Activated CD8-positive, alpha-beta T cell treated with anti-CD3 and anti-CD28 coated beads for 36 hours (primary cell): ENCODE results near the gene RPL11. TPM values are rescaled to one million over a fixed set of nuclear protein-coding genes. Genes with fewer than 3 reads are reported as not detected.

Experiments
- ATAC-seq: fragments of 200-7000 bp; cut with Tn5 transposase; one replicate; pipeline ENCODE4 v1.10.0; 2021; ENCODE audit warnings: mild to moderate bottlenecking, moderate library complexity
- CTCF ChIA-PET: fragments of 350-600 bp; sonication (Branson Sonifier 250); formaldehyde crosslinking; loops from one replicate; lab custom pipeline; 2021; ENCODE audit warnings: antibody characterized with exemption; lab: Charles Lee
- POLR2A ChIA-PET: fragments of 350-600 bp; sonication (Branson Sonifier 250); formaldehyde crosslinking; loops from one replicate; lab custom pipeline; 2021; ENCODE audit warnings: antibody characterized with exemption; lab: Charles Lee
- DNase-seq: peaks from one replicate; pipeline ENCODE4 v3.0.0-alpha.2; 2020
- H3K27ac Mint-ChIP-seq: one replicate; pipeline ENCODE4 v1.8.0; 2021; ENCODE audit warnings: mild to moderate bottlenecking, mixed read lengths
- H3K27me3 Mint-ChIP-seq: one replicate; pipeline ENCODE4 v1.8.0; 2021; ENCODE audit warnings: mixed read lengths
- H3K36me3 Mint-ChIP-seq: one replicate; pipeline ENCODE4 v1.8.0; 2021; ENCODE audit warnings: low read depth, mixed read lengths
- H3K4me1 Mint-ChIP-seq: one replicate; pipeline ENCODE4 v1.8.0; 2021; ENCODE audit warnings: low read depth, mixed read lengths
- H3K4me3 Mint-ChIP-seq: one replicate; pipeline ENCODE4 v1.8.0; 2021; ENCODE audit warnings: mild to moderate bottlenecking, moderate library complexity, mixed read lengths
- H3K9me3 Mint-ChIP-seq: one replicate; pipeline ENCODE4 v1.8.0; 2021; ENCODE audit warnings: mixed read lengths
- CTCF ChIP-seq: fragments of 200-600 bp; IDR thresholded peaks from one replicate; pipeline ENCODE4 v1.8.0; 2022; ENCODE audit warnings: antibody characterized with exemption, mild to moderate bottlenecking
- intact Hi-C: fragments of 100-400 bp; cut with micrococcal nuclease; formaldehyde crosslinking; loops from one replicate; pipeline ENCODE4 v1.10.0; 2022
- total RNA-seq, 2 experiments: library from RNA; stranded (reverse); gene quantifications; one replicate each; pipeline ENCODE4 v1.2.3, GENCODE V29; 2021

RPL11 gene
- total RNA-seq, 2 experiments from 2014 or later: 1,493 to 1,569 TPM

DNA sequence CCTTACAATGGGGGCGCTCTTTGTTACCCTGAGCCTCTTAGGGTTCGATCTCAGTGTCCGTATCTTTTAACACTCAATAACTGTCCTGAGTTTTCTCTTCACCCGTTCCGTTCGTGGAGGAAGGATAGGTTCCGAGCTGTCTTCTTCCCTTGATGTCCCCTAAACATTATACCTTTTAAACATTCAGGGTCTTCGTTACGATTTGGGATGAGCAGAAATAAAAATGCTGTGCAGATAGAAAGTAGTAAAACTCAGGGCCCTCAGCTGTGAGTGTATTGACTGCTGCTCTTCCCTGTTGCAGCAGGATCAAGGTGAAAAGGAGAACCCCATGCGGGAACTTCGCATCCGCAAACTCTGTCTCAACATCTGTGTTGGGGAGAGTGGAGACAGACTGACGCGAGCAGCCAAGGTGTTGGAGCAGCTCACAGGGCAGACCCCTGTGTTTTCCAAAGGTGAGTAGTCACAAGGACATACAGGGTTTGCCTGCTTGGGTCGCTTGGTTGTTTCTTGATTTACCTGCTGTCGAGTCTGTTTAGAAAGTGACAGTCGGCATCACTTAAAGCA, 784 bp downstream of the RPL11 start:
- ChIA-PET CTCF (interaction anchor here (1.2 to 2.4 kb wide), 10 partner anchors 9 to 142 kb away, joined by 3 to 13 read pairs (median 4); partner anchors contain the start of genes ELOA and PITHD1), POLR2A (interaction anchor here (0.7 to 3.2 kb wide), 24 partner anchors 9 to 324 kb away, joined by 3 to 31 read pairs (median 4); partner anchors contain the start of genes ELOA and PITHD1)
- DNase-seq (no peak), ATAC-seq (no peak)
- Mint-ChIP-seq H3K27ac (peak overlapping the region; percentile 98), H3K27me3 (no peaks in the 10 kb centered on the region), H3K9me3 (no peaks in the 10 kb centered on the region), H3K4me1 (peaks cover 48% of the 10 kb centered on the region), H3K4me3 (peak overlapping the region; percentile 95), H3K36me3 (peaks cover 56% of the 10 kb centered on the region)
- no peak for TF ChIP-seq CTCF
- intact Hi-C loops: no loop called here

DNA sequence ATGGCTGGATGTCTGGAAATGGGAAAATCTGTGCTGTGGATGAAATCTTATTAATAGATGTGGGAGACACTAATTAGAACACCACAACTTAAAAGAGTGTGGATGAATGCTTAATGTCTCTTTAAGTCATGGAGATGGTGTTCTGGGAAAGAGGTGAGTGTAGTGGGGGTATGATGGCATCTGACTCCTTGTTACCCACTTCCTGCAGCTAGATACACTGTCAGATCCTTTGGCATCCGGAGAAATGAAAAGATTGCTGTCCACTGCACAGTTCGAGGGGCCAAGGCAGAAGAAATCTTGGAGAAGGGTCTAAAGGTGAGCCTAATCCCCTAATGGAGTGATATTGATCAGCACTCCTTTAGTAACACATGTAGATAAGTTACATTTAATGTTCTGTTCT, 2.0 kb downstream of the RPL11 start:
- Mint-ChIP-seq H3K4me1 (peaks cover 60% of the 10 kb centered on the region), H3K36me3 (peaks cover 69% of the 10 kb centered on the region), H3K27me3 (no peaks in the 10 kb centered on the region), H3K4me3 (peak overlapping the region; percentile 95), H3K27ac (peak overlapping the region; percentile 98), H3K9me3 (no peaks in the 10 kb centered on the region)
- POLR2A ChIA-PET: interaction anchor here (1.1 to 4.3 kb wide), 4 partner anchors 9 to 148 kb away, joined by 3 to 24 read pairs (median 6); partner anchors contain the start of gene ELOA
- DNase-seq (no peak), ATAC-seq (no peak)
- CTCF ChIA-PET: no interaction called here
- TF ChIP-seq CTCF: no peak
- intact Hi-C loops: no loop called here

DNA sequence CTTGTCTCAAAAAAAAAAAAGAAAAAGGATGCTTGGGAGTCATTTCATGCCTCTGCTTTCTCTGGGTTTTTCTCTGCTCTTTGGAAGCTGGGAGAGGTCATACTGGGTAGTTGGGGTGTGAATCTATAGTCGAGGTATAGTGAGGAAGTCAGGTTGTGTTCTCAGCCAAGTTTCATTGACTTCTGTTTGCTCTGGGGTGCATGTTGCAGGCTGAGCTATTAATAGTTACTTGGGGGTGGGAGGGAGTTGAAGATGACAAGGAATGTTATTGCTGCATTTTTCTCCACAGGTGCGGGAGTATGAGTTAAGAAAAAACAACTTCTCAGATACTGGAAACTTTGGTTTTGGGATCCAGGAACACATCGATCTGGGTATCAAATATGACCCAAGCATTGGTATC, 2.8 kb downstream of the RPL11 start:
- ChIA-PET CTCF (interaction anchor here (0.7 kb wide), 1 partner anchor 50 kb away, joined by 3 read pairs; no protein-coding TSS in a partner anchor), POLR2A (interaction anchor here (0.7 to 4.3 kb wide), 6 partner anchors 43 to 165 kb away, joined by 3 to 24 read pairs (median 4); partner anchors contain the start of genes ELOA and HMGCL)
- no peaks in the 10 kb centered on the region for H3K9me3 Mint-ChIP-seq
- TF ChIP-seq CTCF: no peak
- H3K4me1 Mint-ChIP-seq: peaks cover 67% of the 10 kb centered on the region
- peak overlapping the region; percentile 95 for H3K4me3 Mint-ChIP-seq
- H3K27me3 Mint-ChIP-seq: no peaks in the 10 kb centered on the region
- peaks cover 74% of the 10 kb centered on the region for H3K36me3 Mint-ChIP-seq
- H3K27ac Mint-ChIP-seq: peak overlapping the region; percentile 98
- DNase-seq (no peak), ATAC-seq (no peak)
- intact Hi-C loops: no loop called here

- ChIA-PET POLR2A (interaction anchor here (1.0 to 4.3 kb wide), 7 partner anchors 9 to 167 kb away, joined by 3 to 24 read pairs (median 4); partner anchors contain the start of genes ELOA and PITHD1), CTCF (interaction anchor here (1.0 kb wide), 1 partner anchor 59 kb away, joined by 4 read pairs; no protein-coding TSS in a partner anchor)
- peaks cover 86% of the 10 kb centered on the region for H3K36me3 Mint-ChIP-seq
- intact Hi-C loops: loop anchor here (5.0 kb wide), 1 partner anchor 52 kb away; no protein-coding TSS in a partner anchor
- peaks cover 74% of the 10 kb centered on the region for H3K4me1 Mint-ChIP-seq
- no peak for ATAC-seq
- peak overlapping the region; percentile 95 for H3K4me3 Mint-ChIP-seq
- peak overlapping the region; percentile 66 for H3K27ac Mint-ChIP-seq
- DNase-seq: no peak
- H3K27me3 Mint-ChIP-seq: no peaks in the 10 kb centered on the region
- H3K9me3 Mint-ChIP-seq: no peaks in the 10 kb centered on the region
- no peak for TF ChIP-seq CTCF
These were observed 4.1 kb downstream of the RPL11 start for GRCh38 chr1:23695667-23696066.
